Common myeloid progenitor, CD34-positive (primary cell): ENCODE measurements around the gene SH3PXD2B.

Experiments used
- CTCF ChIA-PET: fragments of 350-600 bp; sonication (Branson Sonifier 250); formaldehyde crosslinking; loops from one replicate; lab custom pipeline; 2021; ENCODE audit warnings: antibody characterized with exemption; lab: Charles Lee
- POLR2A ChIA-PET: fragments of 350-600 bp; sonication (Branson Sonifier 250); formaldehyde crosslinking; loops from one replicate; lab custom pipeline; 2021; ENCODE audit warnings: antibody characterized with exemption; lab: Charles Lee
- DNase-seq, 3 donors: peaks; one replicate each; pipeline versions ENCODE4 v3.0.0 to v3.0.0-alpha.2; 2013
- H3K27ac ChIP-seq, 2 experiments: 1 replicate in 1 of 2; 2 replicates in 1 of 2; pipeline ENCODE4 v1.7.0; 2013; ENCODE audit warnings: inconsistent platforms in 2 of 2, low read length in 2 of 2, mild to moderate bottlenecking in 2 of 2, low read depth in 1 of 2, moderate library complexity in 1 of 2; ENCODE audit not compliant: severe bottlenecking in 2 of 2, insufficient read depth in 1 of 2, poor library complexity in 1 of 2
- H3K27me3 ChIP-seq, 5 experiments: replicated peaks in 2 of 5; 1 replicate in 3 of 5; 2 replicates in 2 of 5; pipeline versions ENCODE4 v1.6.1 to v1.7.0; 2013; ENCODE audit warnings: low read length in 4 of 5, mild to moderate bottlenecking in 2 of 5, moderate library complexity in 2 of 5, inconsistent platforms in 1 of 5; ENCODE audit not compliant: insufficient read depth in 5 of 5, control insufficient read depth in 4 of 5
- H3K36me3 ChIP-seq, 4 experiments: 1 replicate in 2 of 4; 2 replicates in 2 of 4; pipeline versions ENCODE4 v1.6.1 to v1.7.0; 2013; ENCODE audit warnings: low read length in 3 of 4, control low read depth in 1 of 4, mild to moderate bottlenecking in 1 of 4; ENCODE audit not compliant: control insufficient read depth in 4 of 4, insufficient read depth in 4 of 4
- H3K4me1 ChIP-seq, 4 experiments: 1 replicate in 3 of 4; 2 replicates in 1 of 4; pipeline versions ENCODE4 v1.6.1 to v1.7.1; 2013; ENCODE audit warnings: low read length in 3 of 4, mild to moderate bottlenecking in 3 of 4, control low read depth in 1 of 4, inconsistent platforms in 1 of 4, moderate library complexity in 1 of 4; ENCODE audit not compliant: control insufficient read depth in 4 of 4, insufficient read depth in 4 of 4; ENCODE audit errors: control extremely low read depth in 1 of 4
- H3K4me3 ChIP-seq, 7 experiments: 1 replicate in 4 of 7; 2 replicates in 3 of 7; pipeline versions ENCODE4 v1.5.1 to v1.7.0; 2013; ENCODE audit warnings: mild to moderate bottlenecking in 7 of 7, low read length in 6 of 7, moderate library complexity in 6 of 7, inconsistent platforms in 2 of 7, low read depth in 2 of 7, control low read depth in 1 of 7; ENCODE audit not compliant: insufficient read depth in 4 of 7, control insufficient read depth in 1 of 7; ENCODE audit errors: extremely low read depth in 1 of 7
- H3K9me3 ChIP-seq, 5 experiments: 1 replicate in 4 of 5; 2 replicates in 1 of 5; pipeline versions ENCODE4 v1.6.1 to v1.7.1; 2013; ENCODE audit warnings: low read length in 4 of 5, mild to moderate bottlenecking in 2 of 5, inconsistent platforms in 1 of 5, low read depth in 1 of 5, moderate library complexity in 1 of 5; ENCODE audit not compliant: control insufficient read depth in 4 of 5, insufficient read depth in 2 of 5; ENCODE audit errors: control extremely low read depth in 1 of 5
- WGBS: methylation state at CpG from one replicate; pipeline ENCODE4 v1.1.5; 2013; ENCODE audit not compliant: insufficient coverage; 5-methylcytosine and 5-hydroxymethylcytosine counted together

SH3PXD2B gene

DNA sequence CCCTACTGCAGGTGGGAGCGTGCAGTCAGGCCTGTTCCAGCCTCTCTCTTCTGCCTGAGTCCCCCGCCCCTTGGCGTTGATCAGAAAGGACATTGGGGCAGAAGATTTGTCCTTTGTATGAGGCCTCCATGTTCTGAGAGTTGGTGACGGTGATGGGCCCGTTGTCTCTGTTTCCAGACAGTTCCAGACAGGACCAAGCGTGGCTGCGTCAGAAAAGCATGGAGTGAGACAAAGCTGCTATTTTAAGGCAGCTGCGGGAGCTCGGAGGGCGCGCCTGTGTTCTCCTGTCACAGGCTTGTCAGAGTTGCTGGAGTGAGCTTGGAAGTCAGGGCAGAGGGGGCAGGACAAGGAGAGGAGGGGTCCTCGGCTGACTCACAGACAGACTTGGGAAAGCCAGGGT lies 32.1 kb upstream of the SH3PXD2B start:
- no peak for DNase-seq
- Histone ChIP-seq H3K4me1 (no peaks in the 10 kb centered on the region), H3K36me3 (no peaks in the 10 kb centered on the region), H3K27ac (no peak overlapping the region), H3K9me3 (no peaks in the 10 kb centered on the region), H3K27me3 (peaks cover 0 to 2% (median 0%) of the 10 kb centered on the region in 5 experiments), H3K4me3 (no peak overlapping the region)
- ChIA-PET POLR2A (no interaction called here), CTCF (interaction anchor here (1.5 kb wide), 1 partner anchor 211 kb away, joined by 5 read pairs; no protein-coding TSS in a partner anchor)
- WGBS = 94% methylated on average over 10 of the region's 12 CpGs

- Histone ChIP-seq H3K4me1 (no peaks in the 10 kb centered on the region), H3K27ac (no peak overlapping the region), H3K4me3 (no peak overlapping the region), H3K9me3 (no peaks in the 10 kb centered on the region), H3K36me3 (no peaks in the 10 kb centered on the region), H3K27me3 (peaks cover 0 to 2% (median 0%) of the 10 kb centered on the region in 5 experiments)
- POLR2A ChIA-PET = no interaction called here
- DNase-seq = no peak
- WGBS = 100% methylated on average over 2 of the region's 3 CpGs
- CTCF ChIA-PET = interaction anchor here (1.5 kb wide), 1 partner anchor 212 kb away, joined by 5 read pairs; no protein-coding TSS in a partner anchor
Measured at GRCh38 chr5:172485511-172486202, 31.3 kb upstream of the SH3PXD2B start.

- Histone ChIP-seq H3K4me1 (no peaks in the 10 kb centered on the region), H3K4me3 (no peak overlapping the region), H3K27ac (no peak overlapping the region), H3K9me3 (no peaks in the 10 kb centered on the region), H3K36me3 (no peaks in the 10 kb centered on the region), H3K27me3 (peaks cover 0 to 2% (median 0%) of the 10 kb centered on the region in 5 experiments)
- ChIA-PET CTCF (interaction anchor here (1.4 to 15.7 kb wide), 2 partner anchors 11 to 213 kb away, joined by 3 to 207 read pairs; no protein-coding TSS in a partner anchor), POLR2A (no interaction called here)
- 98% methylated on average over 6 of the region's 9 CpGs for WGBS
- DNase-seq = no peak
Measured at GRCh38 chr5:172484664-172485063, 30.3 kb upstream of the SH3PXD2B start.

DNA sequence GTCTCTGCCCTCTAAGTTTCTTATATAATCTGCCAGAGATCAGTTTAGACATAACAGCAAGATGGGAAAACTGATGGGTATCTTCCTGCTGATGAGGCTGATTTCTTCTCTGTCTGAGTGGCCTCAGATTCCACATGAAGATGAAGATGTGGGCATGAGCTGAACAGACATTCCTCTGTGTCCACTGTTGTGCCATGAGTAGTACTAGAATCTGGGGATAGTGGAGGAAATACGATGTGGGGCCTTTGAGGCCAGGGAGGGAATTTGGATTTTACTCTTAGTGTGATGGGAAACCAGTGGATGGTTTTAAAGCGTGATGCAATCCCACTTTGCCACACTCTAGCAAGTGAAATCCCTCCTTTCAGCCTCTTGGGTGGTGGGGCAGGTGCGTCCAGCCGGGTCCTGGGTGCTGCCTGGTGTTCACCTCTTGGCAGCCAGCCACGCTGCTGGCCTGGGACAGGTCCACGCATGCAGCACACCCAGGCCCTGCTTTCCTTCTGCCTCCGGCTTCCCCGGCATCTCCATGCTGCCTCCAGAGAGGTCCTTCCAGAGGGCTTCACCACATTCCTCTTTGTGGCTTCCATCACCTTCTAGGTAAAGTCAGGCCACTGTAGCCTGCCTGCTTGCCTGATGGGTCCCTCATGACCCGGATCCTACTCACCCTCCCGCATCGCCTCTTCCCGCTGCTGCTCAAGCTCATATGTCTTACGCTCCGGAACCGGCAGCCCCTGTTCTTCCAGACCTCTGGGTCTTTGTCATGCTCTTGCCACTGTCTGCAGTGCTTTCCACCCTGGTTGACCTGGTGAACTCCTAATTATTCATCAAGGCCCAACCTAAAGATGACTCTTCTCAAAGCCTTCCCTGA lies 28.1 kb upstream of the SH3PXD2B start:
- H3K27ac ChIP-seq = no peak overlapping the region
- ChIA-PET POLR2A (no interaction called here), CTCF (interaction anchor here (0.8 to 15.7 kb wide), 9 partner anchors 9 to 230 kb away, joined by 3 to 207 read pairs (median 3); partner anchors contain the start of gene NEURL1B)
- no peaks in the 10 kb centered on the region for H3K36me3 ChIP-seq
- H3K4me1 ChIP-seq = no peaks in the 10 kb centered on the region
- no peak overlapping the region for H3K4me3 ChIP-seq
- 94% methylated on average over 15 of the region's 15 CpGs for WGBS
- no peaks in the 10 kb centered on the region for H3K9me3 ChIP-seq
- peaks cover 0 to 2% (median 0%) of the 10 kb centered on the region in 5 experiments for H3K27me3 ChIP-seq
- no peak for DNase-seq

- H3K27me3 ChIP-seq = peaks cover 0 to 2% (median 0%) of the 10 kb centered on the region in 5 experiments
- WGBS = 90% methylated on average over 2 of the region's 10 CpGs
- no peak overlapping the region for H3K4me3 ChIP-seq
- DNase-seq = no peak
- no peaks in the 10 kb centered on the region for H3K36me3 ChIP-seq
- CTCF ChIA-PET = interaction anchor here (0.7 to 15.7 kb wide), 11 partner anchors 10 to 231 kb away, joined by 3 to 207 read pairs (median 3); partner anchors contain the start of gene NEURL1B
- POLR2A ChIA-PET = interaction anchor here (0.6 kb wide), 1 partner anchor 271 kb away, joined by 3 read pairs; no protein-coding TSS in a partner anchor
- no peak overlapping the region for H3K27ac ChIP-seq
- no peaks in the 10 kb centered on the region for H3K4me1 ChIP-seq
- no peaks in the 10 kb centered on the region for H3K9me3 ChIP-seq
Measured at GRCh38 chr5:172481011-172481800, 26.9 kb upstream of the SH3PXD2B start.

GRCh38 chr5:172479784-172480115 lies 25.4 kb upstream of the SH3PXD2B start:
- no peaks in the 10 kb centered on the region for H3K4me1 ChIP-seq
- no peak for DNase-seq
- WGBS = 100% methylated on average over 1 of the region's 5 CpGs
- CTCF ChIA-PET = interaction anchor here (0.5 to 15.7 kb wide), 21 partner anchors 9 to 687 kb away, joined by 3 to 207 read pairs (median 4); no protein-coding TSS in a partner anchor
- no peak overlapping the region for H3K4me3 ChIP-seq
- no peaks in the 10 kb centered on the region for H3K36me3 ChIP-seq
- H3K27ac ChIP-seq = no peak overlapping the region
- POLR2A ChIA-PET = no interaction called here
- H3K9me3 ChIP-seq = no peaks in the 10 kb centered on the region
- H3K27me3 ChIP-seq = peaks cover 0 to 2% (median 0%) of the 10 kb centered on the region in 5 experiments
